Lower leg skin (tissue), 3 donors: Measurements from ENCODE around the gene NR6A1.

Experiments
- CTCF ChIP-seq, 3 donors: fragments of 450-650 bp; IDR thresholded peaks; one replicate each; pipeline ENCODE4 v1.5.1; 2016; ENCODE audit warnings: antibody characterized with exemption in 3 of 3, mild to moderate bottlenecking in 3 of 3, moderate library complexity in 2 of 3
- POLR2A ChIP-seq, 2 donors: fragments of 450-650 bp; IDR thresholded peaks; one replicate each; pipeline ENCODE4 v1.6.1; 2016 to 2017; ENCODE audit warnings: antibody characterized with exemption in 2 of 2, mild to moderate bottlenecking in 1 of 2, moderate library complexity in 1 of 2

GRCh38 chr9:124688238-124688904, 82.7 kb downstream of the NR6A1 start:
- no peak for TF ChIP-seq CTCF (IDR thresholded peaks at IDR 0.05)
- no peak for TF ChIP-seq POLR2A (IDR thresholded peaks at IDR 0.05)
